Tibial artery (tissue), 4 donors: ENCODE results near the gene SLC35E1.
A peak's percentile ranks its signal among the peaks of the same experiment; 100 is the strongest.
"Not testable (repeated sequence)": the region's sequence is repeated elsewhere in the genome, so short reads cannot be mapped to it uniquely, and the experiment has no call there.

Source experiments
- DNase-seq, 2 donors: peaks; one replicate each; pipeline ENCODE4 v3.0.0-alpha.2; 2019
- H3K27ac ChIP-seq, 2 donors: fragments of 200-600 bp; sonication (generic) in 1 of 2; 1 replicate in 1 of 2; 2 replicates in 1 of 2; pipeline ENCODE4 v1.5.1; 2018 to 2019; ENCODE audit warnings: mild to moderate bottlenecking in 1 of 2
- H3K27me3 ChIP-seq, 2 donors: fragments of 200-600 bp; sonication (generic) in 1 of 2; one replicate each; pipeline versions ENCODE4 v1.5.1 to v1.6.0; 2016 to 2019
- H3K36me3 ChIP-seq, 3 donors: fragments of 200-600 bp; sonication (generic) in 2 of 3; one replicate each; pipeline ENCODE4 v1.5.1; 2016 to 2019; ENCODE audit warnings: mild to moderate bottlenecking in 2 of 3
- H3K4me1 ChIP-seq, 4 donors: fragments of 200-600 bp; sonication (generic) in 2 of 4; 1 replicate in 3 of 4; 2 replicates in 1 of 4; pipeline ENCODE4 v1.5.1; 2016 to 2019
- H3K4me3 ChIP-seq, 2 donors: fragments of 200-600 bp; sonication (generic) in 1 of 2; 1 replicate in 1 of 2; 2 replicates in 1 of 2; pipeline ENCODE4 v1.5.1; 2018 to 2019; ENCODE audit warnings: mild to moderate bottlenecking in 2 of 2
- H3K9me3 ChIP-seq, 3 donors: fragments of 200-600 bp; sonication (generic) in 1 of 3; one replicate each; pipeline ENCODE4 v1.5.1; 2016 to 2019
- CTCF ChIP-seq, 2 experiments: fragments of 200-600 bp in 1 of 2; fragments of 450-650 bp in 1 of 2; IDR thresholded peaks; one replicate each; pipeline ENCODE4 v1.5.1; 2017 to 2019; ENCODE audit warnings: antibody characterized with exemption in 2 of 2, mild to moderate bottlenecking in 1 of 2, moderate library complexity in 1 of 2
- intact Hi-C: fragments of 100-400 bp; cut with DNase I; formaldehyde crosslinking; loops from one replicate; pipeline ENCODE4 v1.15.0; 2023; ENCODE audit warnings: low total_unique reads

Gene SLC35E1

GRCh38 chr19:16548956-16549355 lies 23.3 kb downstream of the SLC35E1 start:
- Histone ChIP-seq H3K4me1 (peaks cover 0 to 6% (median 0%) of the 10 kb centered on the region in 4 donors), H3K27ac (no peak overlapping the region), H3K36me3 (peaks cover 10 to 42% (median 24%) of the 10 kb centered on the region in 3 donors), H3K27me3 (no peaks in the 10 kb centered on the region), H3K4me3 (no peak overlapping the region), H3K9me3 (no peaks in the 10 kb centered on the region)
- intact Hi-C loops = no loop called here
- no peak for TF ChIP-seq CTCF (IDR thresholded peaks at IDR 0.05)
- no peak for DNase-seq

DNA sequence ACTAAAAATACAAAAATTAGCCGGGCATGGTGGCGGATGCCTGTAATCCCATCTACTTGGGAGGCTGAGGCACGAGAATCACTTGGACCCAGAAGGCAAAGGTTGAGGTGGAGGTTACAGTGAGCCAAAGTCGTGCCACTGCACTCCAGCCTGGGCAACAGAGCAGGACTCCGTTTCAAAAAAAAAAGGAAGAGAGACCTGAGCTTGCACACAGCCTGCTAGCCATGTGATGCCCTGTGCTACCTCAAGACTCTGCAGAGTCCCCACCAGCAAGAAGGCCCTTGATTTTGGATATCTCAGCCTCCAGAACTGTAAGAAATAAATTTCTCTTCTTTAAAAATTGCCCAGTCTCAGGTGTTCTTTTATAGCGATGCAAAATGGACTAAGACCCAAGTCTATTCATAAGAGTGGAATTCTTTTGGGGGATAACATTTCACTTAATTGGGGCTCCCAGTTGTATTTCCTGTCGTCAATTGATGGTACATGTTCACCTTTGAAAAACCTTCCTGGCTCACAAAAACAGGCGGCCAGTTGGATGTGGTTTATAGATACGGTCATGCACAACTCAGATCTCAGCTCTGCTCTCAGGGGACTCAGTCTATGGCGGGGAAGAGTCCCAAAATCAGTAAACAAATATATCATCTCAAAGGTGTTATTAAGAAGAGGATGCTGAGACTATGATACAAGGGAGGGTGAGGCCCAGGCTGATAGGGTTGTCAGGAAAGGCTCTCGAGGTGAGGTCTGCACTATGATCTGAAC lies 27.6 kb downstream of the SLC35E1 start:
- TF ChIP-seq CTCF (IDR thresholded peaks at IDR 0.05) = no peak
- Histone ChIP-seq H3K9me3 (no peaks in the 10 kb centered on the region), H3K4me1 (peaks cover 0 to 38% (median 31%) of the 10 kb centered on the region in 4 donors), H3K4me3 (no peak overlapping the region), H3K27me3 (no peaks in the 10 kb centered on the region), H3K27ac (no peak overlapping the region), H3K36me3 (peaks cover 0 to 13% (median 0%) of the 10 kb centered on the region in 3 donors)
- DNase-seq = no peak
- intact Hi-C loops = no loop called here

DNA sequence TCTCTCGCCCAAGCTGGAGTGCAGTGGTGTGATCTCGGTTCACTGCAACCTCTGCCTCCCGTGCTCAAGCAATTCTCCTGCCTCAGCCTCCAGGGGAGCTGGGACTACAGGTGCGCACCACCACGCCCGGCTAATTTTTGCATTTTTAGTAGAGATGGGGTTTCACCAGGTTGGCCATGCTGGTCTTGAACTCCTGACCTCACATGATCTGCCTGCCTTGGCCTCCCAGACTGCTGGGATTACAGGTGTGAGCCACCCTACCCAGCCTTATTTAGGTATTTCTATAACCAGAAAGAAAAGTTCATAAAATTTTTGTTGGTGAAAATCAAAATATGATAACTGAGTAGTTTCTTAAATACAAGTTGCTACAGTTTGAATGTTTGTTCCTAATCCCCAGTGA lies 28.5 kb downstream of the SLC35E1 start:
- H3K9me3 ChIP-seq, intact Hi-C loops, H3K27me3 ChIP-seq, DNase-seq: not testable (repeated sequence)
- peak overlapping the region in 1 of 2 donors; percentile 92 for H3K27ac ChIP-seq
- H3K4me3 ChIP-seq = peak overlapping the region in 1 of 2 donors; percentile 82
- peaks cover 0 to 44% (median 34%) of the 10 kb centered on the region in 4 donors for H3K4me1 ChIP-seq
- peaks cover 0 to 18% (median 1%) of the 10 kb centered on the region in 3 donors for H3K36me3 ChIP-seq

DNA sequence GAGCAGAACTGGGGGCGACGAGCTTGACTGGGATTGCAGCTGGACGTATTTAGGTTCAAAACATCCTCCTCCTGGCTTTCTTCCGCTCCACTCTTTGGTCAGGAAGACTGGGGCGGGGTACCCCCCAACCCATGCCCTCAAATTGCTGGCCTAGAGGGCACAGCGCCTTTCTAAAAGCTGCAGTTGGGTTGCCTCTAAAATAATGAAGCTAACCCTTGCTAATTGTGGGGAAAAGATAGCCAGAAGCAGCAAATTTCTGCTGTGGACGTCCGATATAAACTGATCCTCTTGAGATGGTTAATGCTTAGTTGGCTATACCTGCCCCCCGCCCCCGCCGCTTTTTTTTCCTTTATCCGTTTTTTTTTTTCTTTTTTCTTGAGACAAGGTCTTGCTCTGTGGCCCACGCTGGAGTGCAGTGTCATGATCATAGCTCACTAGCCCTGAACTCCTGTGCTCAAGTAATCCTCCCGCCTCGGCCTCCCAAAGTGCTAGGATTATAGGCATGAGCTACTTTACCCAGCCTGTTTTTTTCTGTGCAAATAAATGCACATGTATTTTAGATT lies 29.2 kb downstream of the SLC35E1 start:
- DNase-seq = no peak
- no peak for TF ChIP-seq CTCF (IDR thresholded peaks at IDR 0.05)
- peaks cover 0 to 49% (median 34%) of the 10 kb centered on the region in 4 donors for H3K4me1 ChIP-seq
- H3K27ac ChIP-seq = peak overlapping the region; percentile 89 to 92
- H3K4me3 ChIP-seq = peak overlapping the region; percentile 78 to 82
- intact Hi-C loops = no loop called here
- H3K27me3 ChIP-seq = no peaks in the 10 kb centered on the region
- peaks cover 0 to 25% (median 8%) of the 10 kb centered on the region in 3 donors for H3K36me3 ChIP-seq
- no peaks in the 10 kb centered on the region for H3K9me3 ChIP-seq

DNA sequence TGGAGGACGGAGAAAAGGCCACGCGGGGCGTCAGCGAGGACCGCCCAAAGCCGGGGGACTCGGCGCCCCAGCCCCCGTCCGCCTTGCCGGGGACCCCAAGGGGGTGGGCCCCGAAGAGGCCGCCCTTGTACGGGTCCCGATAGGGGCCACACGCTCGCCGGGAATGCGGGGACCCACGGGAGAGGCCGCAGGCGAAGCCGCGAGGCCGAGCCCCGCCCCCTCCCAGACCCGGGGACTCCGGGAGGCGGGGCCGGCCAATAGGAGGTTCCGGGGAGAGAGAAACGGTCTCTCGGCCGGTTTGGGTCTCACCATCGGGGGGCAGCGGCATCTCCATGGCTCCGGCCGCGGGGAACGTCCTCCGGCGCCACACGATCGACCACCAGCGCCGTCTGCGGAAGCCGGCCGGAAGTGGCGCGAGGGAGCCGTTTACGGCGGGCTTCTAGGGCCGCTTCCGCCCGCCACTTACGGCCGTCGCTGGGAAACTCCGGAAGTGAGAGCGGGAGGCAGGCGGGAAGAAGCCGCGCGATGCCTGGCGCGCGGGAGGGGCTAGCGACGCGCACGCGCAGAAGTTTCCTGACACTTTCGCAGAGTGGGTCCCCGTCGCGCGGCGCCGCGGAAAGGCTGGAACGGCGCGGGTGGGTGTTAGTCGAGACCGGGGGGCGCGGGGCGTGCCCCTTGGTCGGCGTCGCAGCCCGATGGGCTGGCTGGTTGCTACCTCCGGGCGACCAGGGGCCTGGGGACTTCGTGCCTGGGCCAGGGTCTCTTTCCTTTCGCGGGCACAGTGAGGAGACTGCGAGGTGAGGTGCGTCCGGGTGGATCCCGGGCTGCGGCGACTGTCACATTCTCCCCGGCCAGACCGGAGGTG lies 29.9 kb downstream of the SLC35E1 start, which contains the start of gene CHERP:
Gene CHERP, minus strand, starts transcription at position 393 of the 865 bp plus-strand sequence. Its CDS starts 59 bp downstream, at position 334.
- peaks cover 0 to 49% (median 34%) of the 10 kb centered on the region in 4 donors for H3K4me1 ChIP-seq
- no peaks in the 10 kb centered on the region for H3K27me3 ChIP-seq
- H3K4me3 ChIP-seq = peak within 1 kb of the TSS; percentile 78 to 82
- DNase-seq = peak; percentile 89 to 96
- intact Hi-C loops = no loop called here
- no peak for TF ChIP-seq CTCF (IDR thresholded peaks at IDR 0.05)
- H3K9me3 ChIP-seq = no peaks in the 10 kb centered on the region
- peak within 1 kb of the TSS; percentile 89 to 92 for H3K27ac ChIP-seq
- peaks cover 2 to 32% (median 16%) of the 10 kb centered on the region in 3 donors for H3K36me3 ChIP-seq
